ENCODE data around the gene CFAP157. TPM values are rescaled to one million over a fixed set of nuclear protein-coding genes. Genes with fewer than 3 reads are reported as not detected.
"Not testable (repeated sequence)": the region's sequence is repeated elsewhere in the genome, so short reads cannot be mapped to it uniquely, and the experiment has no call there.

Gene CFAP157
- total and polyA plus RNA-seq, 2 donors (not counting 3 experiments of a cell fraction or from before 2014, with no cell fraction given): 0.03 TPM; not detected in 1

DNA sequence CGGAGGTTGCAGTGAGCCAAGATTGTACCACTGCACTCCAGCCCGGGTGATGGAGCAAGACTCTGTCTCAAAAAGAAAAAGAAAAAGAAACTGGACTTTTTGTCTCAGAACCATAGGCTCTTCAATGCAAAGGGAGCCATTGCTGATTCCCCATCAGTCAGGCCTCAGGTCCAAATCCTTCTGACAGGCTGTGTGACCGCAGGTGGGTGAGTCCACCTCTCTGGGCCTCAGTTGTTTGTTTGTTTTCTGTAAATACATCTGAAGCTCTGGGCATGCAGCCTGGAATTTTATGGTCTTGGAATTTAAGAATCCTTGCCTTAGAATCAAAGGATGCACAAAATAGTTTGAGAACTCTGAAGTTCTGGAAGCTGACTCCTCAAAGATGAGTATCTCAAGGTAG lies 49.4 kb downstream of the CFAP157 start:
- DNase-seq (ENCODE audit: low read depth, low spot score) (no peak), FAIRE-seq (no peak)
- CTCF ChIA-PET: interaction anchor here (1.1 to 2.6 kb wide), 6 partner anchors 19 to 253 kb away, joined by 3 to 16 read pairs (median 4); partner anchors contain the start of gene CDK9
- Histone ChIP-seq H3K27ac (ENCODE audit: insufficient read depth, low read depth, low read length) (no peak overlapping the region), H3K4me1 (ENCODE audit: control insufficient read depth, extremely low read depth, insufficient read depth, low read length) (peaks cover 16% of the 10 kb centered on the region), H3K4me3 (replicated peaks in 1 of 3; ENCODE audit: insufficient read depth in 1 of 3, low read depth in 1 of 3, low read length in 3 of 3) (no peak overlapping the region), H3K79me2 (ENCODE audit: control insufficient read depth, insufficient read depth, low read length) (peaks cover 48% of the 10 kb centered on the region), H4K20me1 (replicated peaks; ENCODE audit: control insufficient read depth, extremely low read depth, insufficient read depth, low read length) (no peaks in the 10 kb centered on the region), H3K9ac (replicated peaks; ENCODE audit: extremely low read depth, insufficient read depth, low read length) (no peak overlapping the region), H3K9me1 (replicated peaks; ENCODE audit: control insufficient read depth, extremely low read depth, insufficient read depth, low read length) (no peaks in the 10 kb centered on the region), H3K4me2 (ENCODE audit: insufficient read depth, low read length) (no peak overlapping the region), H3K36me3 (ENCODE audit: control insufficient read depth in 2 of 2, extremely low read depth in 1 of 2, insufficient read depth in 2 of 2, low read length in 2 of 2) (peaks cover 8 to 28% of the 10 kb centered on the region in 2 experiments), H3K27me3 (ENCODE audit: control insufficient read depth in 2 of 2, insufficient read depth in 2 of 2, low read length in 2 of 2) (no peaks in the 10 kb centered on the region), H2AFZ (ENCODE audit: low read depth, low read length) (no peak overlapping the region), H3K9me3 (replicated peaks; ENCODE audit: control insufficient read depth, insufficient read depth, low read length) (no peaks in the 10 kb centered on the region)
- BruUV-seq (replicated peaks): no TSS peak
- TF ChIP-seq EZH2 (IDR thresholded peaks at IDR 0.05; ENCODE audit: borderline replicate concordance, low read depth, low read length, severe bottlenecking) (no peak), GATA2 (IDR thresholded peaks at IDR 0.05; ENCODE audit: insufficient read depth, insufficient read length, low read depth, low read length) (no peak), POLR2A (IDR thresholded peaks at IDR 0.05; ENCODE audit: low read depth, low read length) (no peak), MYC (IDR thresholded peaks at IDR 0.05; ENCODE audit: low read depth, low read length) (no peak), JUN (IDR thresholded peaks at IDR 0.05; ENCODE audit: borderline replicate concordance, insufficient read depth, insufficient read length, low read depth) (no peak), POLR2AphosphoS5 (IDR thresholded peaks at IDR 0.05; ENCODE audit: insufficient read depth, low read depth, low read length) (no peak), FOS (IDR thresholded peaks at IDR 0.05; ENCODE audit: borderline replicate concordance, insufficient read depth, low read length) (no peak)
- TF ChIP-seq, protein P1, sequence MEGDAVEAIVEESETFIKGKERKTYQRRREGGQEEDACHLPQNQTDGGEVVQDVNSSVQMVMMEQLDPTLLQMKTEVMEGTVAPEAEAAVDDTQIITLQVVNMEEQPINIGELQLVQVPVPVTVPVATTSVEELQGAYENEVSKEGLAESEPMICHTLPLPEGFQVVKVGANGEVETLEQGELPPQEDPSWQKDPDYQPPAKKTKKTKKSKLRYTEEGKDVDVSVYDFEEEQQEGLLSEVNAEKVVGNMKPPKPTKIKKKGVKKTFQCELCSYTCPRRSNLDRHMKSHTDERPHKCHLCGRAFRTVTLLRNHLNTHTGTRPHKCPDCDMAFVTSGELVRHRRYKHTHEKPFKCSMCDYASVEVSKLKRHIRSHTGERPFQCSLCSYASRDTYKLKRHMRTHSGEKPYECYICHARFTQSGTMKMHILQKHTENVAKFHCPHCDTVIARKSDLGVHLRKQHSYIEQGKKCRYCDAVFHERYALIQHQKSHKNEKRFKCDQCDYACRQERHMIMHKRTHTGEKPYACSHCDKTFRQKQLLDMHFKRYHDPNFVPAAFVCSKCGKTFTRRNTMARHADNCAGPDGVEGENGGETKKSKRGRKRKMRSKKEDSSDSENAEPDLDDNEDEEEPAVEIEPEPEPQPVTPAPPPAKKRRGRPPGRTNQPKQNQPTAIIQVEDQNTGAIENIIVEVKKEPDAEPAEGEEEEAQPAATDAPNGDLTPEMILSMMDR (IDR thresholded peaks at IDR 0.05; ENCODE audit: extremely low read depth in 1 of 2, insufficient read depth in 1 of 2, low read depth in 1 of 2, low read length in 2 of 2): no peak
- TF ChIP-seq, protein P2, sequence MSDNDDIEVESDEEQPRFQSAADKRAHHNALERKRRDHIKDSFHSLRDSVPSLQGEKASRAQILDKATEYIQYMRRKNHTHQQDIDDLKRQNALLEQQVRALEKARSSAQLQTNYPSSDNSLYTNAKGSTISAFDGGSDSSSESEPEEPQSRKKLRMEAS (IDR thresholded peaks at IDR 0.05; ENCODE audit: insufficient read depth, insufficient read length): no peak
- POLR2A ChIA-PET: interaction anchor here (0.7 to 1.6 kb wide), 3 partner anchors 14 to 24 kb away, joined by 5 read pairs; no protein-coding TSS in a partner anchor
- intact Hi-C loops (cut with micrococcal nuclease) (no loop called here), dilution Hi-C loops (cut with MboI; ENCODE audit: extremely low pct_ligation_motif_present, low sequenced_read_pairs) (no loop called here)

GRCh38 chr9:127756776-127757175 lies 50.0 kb downstream of the CFAP157 start:
- Histone ChIP-seq H3K36me3 (ENCODE audit: control insufficient read depth in 2 of 2, extremely low read depth in 1 of 2, insufficient read depth in 2 of 2, low read length in 2 of 2) (peaks cover 8 to 25% of the 10 kb centered on the region in 2 experiments), H3K79me2 (ENCODE audit: control insufficient read depth, insufficient read depth, low read length) (peaks cover 50% of the 10 kb centered on the region), H3K4me1 (ENCODE audit: control insufficient read depth, extremely low read depth, insufficient read depth, low read length) (peaks cover 21% of the 10 kb centered on the region)
- H3K9me1 ChIP-seq (replicated peaks; ENCODE audit: control insufficient read depth, extremely low read depth, insufficient read depth, low read length); dilution Hi-C loops (cut with MboI; ENCODE audit: extremely low pct_ligation_motif_present, low sequenced_read_pairs); H3K9ac ChIP-seq (replicated peaks; ENCODE audit: extremely low read depth, insufficient read depth, low read length); BruUV-seq (replicated peaks); H4K20me1 ChIP-seq (replicated peaks; ENCODE audit: control insufficient read depth, extremely low read depth, insufficient read depth, low read length); H3K4me2 ChIP-seq (ENCODE audit: insufficient read depth, low read length); intact Hi-C loops (cut with micrococcal nuclease); DNase-seq (ENCODE audit: low read depth, low spot score); H3K27ac ChIP-seq (ENCODE audit: insufficient read depth, low read depth, low read length); H3K27me3 ChIP-seq (ENCODE audit: control insufficient read depth in 2 of 2, insufficient read depth in 2 of 2, low read length in 2 of 2); H3K9me3 ChIP-seq (replicated peaks; ENCODE audit: control insufficient read depth, insufficient read depth, low read length); H3K4me3 ChIP-seq (replicated peaks in 1 of 3; ENCODE audit: insufficient read depth in 1 of 3, low read depth in 1 of 3, low read length in 3 of 3); H2AFZ ChIP-seq (ENCODE audit: low read depth, low read length): not testable (repeated sequence)
- CTCF ChIA-PET: interaction anchor here (0.7 to 2.6 kb wide), 8 partner anchors 13 to 156 kb away, joined by 3 to 16 read pairs (median 4); partner anchors contain the start of genes CDK9 and TOR2A
- POLR2A ChIA-PET: interaction anchor here (0.7 to 0.8 kb wide), 2 partner anchors 14 to 25 kb away, joined by 3 to 5 read pairs; no protein-coding TSS in a partner anchor
- FAIRE-seq: peak; percentile 74

All from endothelial cell of umbilical vein (primary cell).